SK-N-SH (cell line): ENCODE data around the gene IGF2. TPM values are rescaled to one million over a fixed set of nuclear protein-coding genes. Genes with fewer than 3 reads are reported as not detected.

Experiments used
- CTCF ChIA-PET: fragments of 300-600, 350-600 bp; formaldehyde crosslinking; extraction: SDS; loops from one replicate; lab custom pipeline; 2021; lab: Yijun Ruan, JAX
- POLR2A ChIA-PET: fragments of 350-600 bp; sonication (Branson Sonifier 250); formaldehyde crosslinking; extraction: SDS; loops from one replicate; lab custom pipeline; 2020; ENCODE audit warnings: antibody characterized with exemption, inconsistent platforms; lab: Yijun Ruan, JAX
- DNase-seq: peaks from one replicate; pipeline ENCODE4 v3.0.0; 2012
- H2AFZ ChIP-seq: fragments of 200-600 bp; sonication (generic); 2 replicates; pipeline ENCODE4 v1.8.1; 2016; ENCODE audit warnings: antibody characterized with exemption, mild to moderate bottlenecking, low read depth
- H3F3A ChIP-seq: fragments of 200-600 bp; sonication (generic); replicated peaks from 2 replicates; pipeline ENCODE3; 2016; ENCODE audit warnings: antibody characterized with exemption, mild to moderate bottlenecking; ENCODE audit not compliant: insufficient read depth
- H3K27ac ChIP-seq, 2 experiments: fragments of 200-500 bp in 1 of 2; fragments of 200-600 bp in 1 of 2; sonication (Bioruptor generic) in 1 of 2; sonication (generic), shearing (Covaris generic) in 1 of 2; 2 replicates each; pipeline versions ENCODE4 v1.5.1 to v1.6.1; 2014 to 2016; ENCODE audit warnings: low read depth in 2 of 2, inconsistent platforms in 1 of 2, low read length in 1 of 2, mild to moderate bottlenecking in 1 of 2, mixed read lengths in 1 of 2
- H3K27me3 ChIP-seq: fragments of 200-600 bp; sonication (generic), shearing (Covaris generic); 2 replicates; pipeline ENCODE4 v1.6.1; 2016; ENCODE audit warnings: mixed run types; ENCODE audit not compliant: insufficient read depth
- H3K36me3 ChIP-seq, 2 experiments: fragments of 200-500 bp in 1 of 2; fragments of 200-600 bp in 1 of 2; sonication (Bioruptor generic) in 1 of 2; sonication (generic) in 1 of 2; replicated peaks in 1 of 2; 2 replicates each; pipeline versions ENCODE3 to v1.5.1; 2014 to 2016; ENCODE audit warnings: low read length in 1 of 2, mild to moderate bottlenecking in 1 of 2; ENCODE audit not compliant: insufficient read depth in 2 of 2, control insufficient read depth in 1 of 2
- H3K4me1 ChIP-seq, 2 experiments: fragments of 200-500 bp in 1 of 2; fragments of 200-600 bp in 1 of 2; sonication (Bioruptor generic) in 1 of 2; sonication (generic), shearing (Covaris generic) in 1 of 2; 2 replicates each; pipeline versions ENCODE4 v1.5.1 to v1.6.1; 2014 to 2016; ENCODE audit warnings: low read depth in 1 of 2, low read length in 1 of 2, mixed run types in 1 of 2; ENCODE audit not compliant: insufficient read depth in 2 of 2, control insufficient read depth in 1 of 2
- H3K4me2 ChIP-seq: fragments of 200-600 bp; sonication (generic), shearing (Covaris generic); 2 replicates; pipeline ENCODE4 v1.6.1; 2017; ENCODE audit warnings: mixed run types
- H3K4me3 ChIP-seq, 2 experiments: fragments of 200-500 bp in 1 of 2; fragments of 200-600 bp in 1 of 2; sonication (Bioruptor generic) in 1 of 2; sonication (generic), shearing (Covaris generic) in 1 of 2; 2 replicates each; pipeline versions ENCODE4 v1.5.1 to v1.8.1; 2014 to 2016; ENCODE audit warnings: low read depth in 2 of 2, inconsistent platforms in 1 of 2, low read length in 1 of 2, mild to moderate bottlenecking in 1 of 2, mixed read lengths in 1 of 2, moderate library complexity in 1 of 2
- H3K79me2 ChIP-seq: fragments of 200-600 bp; sonication (generic); 2 replicates; pipeline ENCODE4 v1.8.1; 2017; ENCODE audit warnings: mild to moderate bottlenecking; ENCODE audit not compliant: insufficient read depth
- H3K9ac ChIP-seq: fragments of 200-600 bp; sonication (generic); 2 replicates; pipeline ENCODE4 v1.6.1; 2017; ENCODE audit warnings: mixed run types
- H3K9me2 ChIP-seq: fragments of 200-600 bp; sonication (generic); 2 replicates; pipeline ENCODE4 v1.6.1; 2017; ENCODE audit warnings: mixed run types
- H3K9me3 ChIP-seq: fragments of 200-600 bp; sonication (generic); 2 replicates; pipeline ENCODE4 v1.6.1; 2017; ENCODE audit warnings: mixed run types, mild to moderate bottlenecking, moderate library complexity
- H4K20me1 ChIP-seq: fragments of 200-600 bp; sonication (generic); 2 replicates; pipeline ENCODE4 v1.6.1; 2017; ENCODE audit warnings: mild to moderate bottlenecking, mixed run types; ENCODE audit not compliant: insufficient read depth
- CHD2 ChIP-seq: fragments of 150-350 bp; IDR thresholded peaks from 2 replicates; pipeline ENCODE4 v1.6.1; 2018; ENCODE audit warnings: low read length; ENCODE audit not compliant: partially characterized antibody
- EP300 ChIP-seq, 2 experiments: IDR thresholded peaks; 2 replicates each; pipeline versions ENCODE4 v1.4.0 to v1.6.1; 2012; ENCODE audit warnings: borderline replicate concordance in 1 of 2, low read depth in 1 of 2, low read length in 1 of 2
- FOSL2 ChIP-seq: IDR thresholded peaks from 2 replicates; pipeline ENCODE4 v1.4.0; 2012; ENCODE audit warnings: low read depth, mild to moderate bottlenecking, moderate library complexity, borderline replicate concordance
- FOXJ3 ChIP-seq: sonication (generic); formaldehyde crosslinking; IDR thresholded peaks from 2 replicates; pipeline ENCODE4 v1.5.1; 2020; ENCODE audit warnings: mild to moderate bottlenecking, missing genetic modification reagents
- FOXM1 ChIP-seq: IDR thresholded peaks from 2 replicates; pipeline ENCODE4 v1.4.0; 2012; ENCODE audit warnings: low read depth, mild to moderate bottlenecking
- GABPA ChIP-seq: IDR thresholded peaks from 2 replicates; pipeline ENCODE4 v1.4.0; 2012; ENCODE audit warnings: low read depth, mild to moderate bottlenecking
- MEF2A ChIP-seq: IDR thresholded peaks from 2 replicates; pipeline ENCODE4 v1.4.0; 2012; ENCODE audit warnings: low read depth, borderline replicate concordance
- MXI1 ChIP-seq: IDR thresholded peaks from 2 replicates; pipeline ENCODE4 v1.6.1; 2012; ENCODE audit warnings: mild to moderate bottlenecking, low read depth, low read length, improper control_type of control experiment
- NFIC ChIP-seq: IDR thresholded peaks from 2 replicates; pipeline ENCODE4 v1.4.0; 2012; ENCODE audit warnings: borderline replicate concordance
- POLR2AphosphoS5 ChIP-seq: IDR thresholded peaks from 2 replicates; pipeline ENCODE4 v1.6.1; 2012; ENCODE audit warnings: low read depth, low read length
- RAD21 ChIP-seq: IDR thresholded peaks from 2 replicates; pipeline ENCODE4 v1.6.1; 2012; ENCODE audit warnings: mild to moderate bottlenecking, low read length
- RCOR1 ChIP-seq: fragments of 150-350 bp; IDR thresholded peaks from 2 replicates; pipeline ENCODE4 v1.6.1; 2017; ENCODE audit warnings: antibody characterized with exemption, low read length
- RFX5 ChIP-seq: IDR thresholded peaks from 2 replicates; pipeline ENCODE4 v1.6.1; 2012; ENCODE audit warnings: mild to moderate bottlenecking, improper control_type of control experiment, low read length
- TCF12 ChIP-seq: IDR thresholded peaks from 2 replicates; pipeline ENCODE4 v1.4.0; 2012
- USF1 ChIP-seq: IDR thresholded peaks from 2 replicates; pipeline ENCODE4 v1.4.0; 2012; ENCODE audit warnings: low read depth, borderline replicate concordance
- USF2 ChIP-seq: fragments of 150-350 bp; IDR thresholded peaks from 2 replicates; pipeline ENCODE4 v1.6.1; 2017; ENCODE audit warnings: antibody characterized with exemption, low read length, low read depth, borderline replicate concordance
- YY1 ChIP-seq: IDR thresholded peaks from 2 replicates; pipeline ENCODE4 v1.4.0; 2012; ENCODE audit warnings: low read depth, mild to moderate bottlenecking
- WGBS: methylation state at CpG from one replicate; pipeline ENCODE4 v1.1.6; 2017; ENCODE audit warnings: low lambda C conversion rate; 5-methylcytosine and 5-hydroxymethylcytosine counted together
- polyA plus RNA-seq, 3 experiments: library from polyadenylated mRNA; depleted of rRNA; stranded (reverse); fragments of >200 nt; gene quantifications; 2 replicates each; pipeline ENCODE4 v1.2.3, GENCODE V29; 2012

Gene IGF2
- polyA plus RNA-seq, 1 of the 3 experiments (the other 2 are of a cell fraction), result 0.05 TPM

GRCh38 chr11:2097356-2097997, 41.7 kb downstream of the IGF2 start:
- Histone ChIP-seq H3K4me3 (no peak overlapping the region), H4K20me1 (no peaks in the 10 kb centered on the region), H3K27ac (no peak overlapping the region), H3K9ac (no peak overlapping the region), H3K4me2 (no peak overlapping the region), H3K4me1 (peaks cover 0 to 31% of the 10 kb centered on the region in 2 experiments; a peak in 1 of 4 replicates), H3K9me3 (no peaks in the 10 kb centered on the region), H3K9me2 (no peaks in the 10 kb centered on the region), H3F3A (no peaks in the 10 kb centered on the region), H3K79me2 (no peaks in the 10 kb centered on the region), H3K27me3 (no peaks in the 10 kb centered on the region), H3K36me3 (no peaks in the 10 kb centered on the region), H2AFZ (no peak overlapping the region)
- TF ChIP-seq RFX5 (no peak), POLR2AphosphoS5 (no peak), TCF12 (no peak), GABPA (no peak), NFIC (no peak), CHD2 (no peak), YY1 (no peak), USF2 (no peak), FOSL2 (no peak), FOXJ3 (CRISPR knock-in tag) (no peak), EP300 (IDR thresholded peaks at IDR 0.05; ENCODE audit: borderline replicate concordance in 1 of 2, low read depth in 1 of 2, low read length in 1 of 2) (no peak), MXI1 (no peak), USF1 (no peak), RAD21 (no peak)
- DNase-seq, result no peak
- POLR2A ChIA-PET, result no interaction called here
- 58% methylated on average over 9 of the region's 28 CpGs for WGBS
- CTCF ChIA-PET, result interaction anchor here (1.0 to 3.0 kb wide), 5 partner anchors 16 to 59 kb away, joined by 3 to 18 read pairs (median 5); no protein-coding TSS in a partner anchor

GRCh38 chr11:2096919-2097301, 42.3 kb downstream of the IGF2 start:
- DNase-seq, result no peak
- H3K9ac ChIP-seq, result no peak overlapping the region
- H3K9me2 ChIP-seq, result no peaks in the 10 kb centered on the region
- no peak overlapping the region for H2AFZ ChIP-seq
- no peak overlapping the region for H3K4me3 ChIP-seq
- POLR2A ChIA-PET, result no interaction called here
- H3K36me3 ChIP-seq, result no peaks in the 10 kb centered on the region
- WGBS, result 70% methylated on average over 5 of the region's 17 CpGs
- H3K9me3 ChIP-seq, result no peaks in the 10 kb centered on the region
- H3K4me2 ChIP-seq, result no peak overlapping the region
- no peak overlapping the region for H3K27ac ChIP-seq
- H3K27me3 ChIP-seq, result no peaks in the 10 kb centered on the region
- no peak for TF ChIP-seq MEF2A
- TF ChIP-seq FOXM1, result no peak
- TF ChIP-seq RCOR1, result no peak
- TF ChIP-seq NFIC, result no peak
- TF ChIP-seq, all 33 proteins: peak for 0
- Histone ChIP-seq H3K79me2 (no peaks in the 10 kb centered on the region), H3K4me1 (peaks cover 0 to 35% of the 10 kb centered on the region in 2 experiments; a peak in 1 of 4 replicates), H4K20me1 (no peaks in the 10 kb centered on the region), H3F3A (no peaks in the 10 kb centered on the region)
- CTCF ChIA-PET, result interaction anchor here (1.0 to 3.0 kb wide), 5 partner anchors 16 to 60 kb away, joined by 3 to 18 read pairs (median 5); no protein-coding TSS in a partner anchor
